ENCODE data around the gene FBLN2. TPM values are rescaled to one million over a fixed set of nuclear protein-coding genes. Genes with fewer than 3 reads are reported as not detected.
A peak's percentile ranks its signal among the peaks of the same experiment; 100 is the strongest.

FBLN2 gene
- total RNA-seq, 4 donors from 2014 or later, result 25.3 to 93.8 (median 47.6) TPM

DNA sequence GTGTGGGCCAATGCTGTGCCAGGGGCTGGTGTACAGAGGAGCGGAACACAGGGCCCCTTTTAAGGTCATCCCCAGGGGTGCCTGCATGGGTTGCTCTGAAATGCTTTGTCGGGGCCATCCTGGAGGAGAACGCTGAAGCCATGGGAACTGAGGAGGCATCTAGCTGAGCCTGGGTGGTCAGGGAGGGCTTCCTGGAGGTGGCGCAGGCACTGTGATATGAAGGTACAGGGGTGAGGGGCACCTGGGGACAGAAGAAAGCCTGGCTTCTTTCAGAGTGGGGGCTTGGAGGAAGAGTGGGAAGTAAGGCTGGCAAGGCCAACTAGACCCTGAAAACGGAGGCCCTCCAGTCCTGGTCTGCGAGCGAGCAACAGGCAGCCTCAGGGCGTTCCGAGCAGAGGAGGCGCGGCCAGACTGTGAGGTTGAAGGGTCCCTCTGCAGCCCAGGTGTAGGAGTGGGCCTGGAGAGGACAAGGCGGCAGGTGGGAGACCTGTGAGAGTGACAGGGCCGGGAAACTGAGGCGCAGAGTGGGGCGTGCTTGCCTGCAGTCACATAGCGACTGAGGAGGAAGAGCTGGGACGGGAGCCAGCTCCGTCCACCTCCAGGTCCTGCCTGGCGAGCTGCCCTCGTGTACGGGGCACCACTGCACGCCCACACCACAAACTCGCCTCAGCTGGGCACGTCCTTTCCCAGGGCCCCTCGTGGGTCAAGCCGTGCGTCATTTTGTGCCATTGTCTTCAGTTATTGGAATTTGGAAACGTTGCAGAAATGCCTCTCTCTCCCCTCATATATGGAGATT is 4.1 kb downstream of the FBLN2 start:
- peak overlapping the region; percentile 65 for H3K27ac ChIP-seq
- DNase-seq (ENCODE audit: low spot score in 2 of 2), result no peak
- H3K4me1 ChIP-seq, result peaks cover 66% of the 10 kb centered on the region

GRCh38 chr3:13553686-13554085 is 4.8 kb downstream of the FBLN2 start:
- TF ChIP-seq CTCF (IDR thresholded peaks at IDR 0.05) (no peak), EP300 (IDR thresholded peaks at IDR 0.05) (no peak), POLR2AphosphoS5 (IDR thresholded peaks at IDR 0.05) (no peak), POLR2A (IDR thresholded peaks at IDR 0.05) (no peak)
- Histone ChIP-seq H3K36me3 (no peaks in the 10 kb centered on the region), H3K4me3 (peak overlapping the region; percentile 1), H3K4me1 (peaks cover 59% of the 10 kb centered on the region), H3K9me3 (no peaks in the 10 kb centered on the region), H3K27me3 (peaks cover 7% of the 10 kb centered on the region), H3K27ac (peak overlapping the region; percentile 65)
- no peak for DNase-seq (ENCODE audit: low spot score in 2 of 2)
- WGBS, result 49% methylated on average over 5 of the region's 12 CpGs

More for the DNA sequence above, 4.1 kb downstream of the FBLN2 start:
- Histone ChIP-seq H3K27me3 (peaks cover 7% of the 10 kb centered on the region), H3K4me3 (peak overlapping the region; percentile 3), H3K36me3 (no peaks in the 10 kb centered on the region), H3K9me3 (no peaks in the 10 kb centered on the region)
- TF ChIP-seq POLR2AphosphoS5 (IDR thresholded peaks at IDR 0.05), result no peak
- no peak for TF ChIP-seq POLR2A (IDR thresholded peaks at IDR 0.05)
- WGBS, result 74% methylated on average over 20 of the region's 28 CpGs

- H3K27ac ChIP-seq, result peak overlapping the region; percentile 7
- whole genome bisulfite sequencing, result 64% methylated on average over 4 of the region's 11 CpGs
Observed at GRCh38 chr3:13555753-13556152, 6.8 kb downstream of the FBLN2 start.

DNA sequence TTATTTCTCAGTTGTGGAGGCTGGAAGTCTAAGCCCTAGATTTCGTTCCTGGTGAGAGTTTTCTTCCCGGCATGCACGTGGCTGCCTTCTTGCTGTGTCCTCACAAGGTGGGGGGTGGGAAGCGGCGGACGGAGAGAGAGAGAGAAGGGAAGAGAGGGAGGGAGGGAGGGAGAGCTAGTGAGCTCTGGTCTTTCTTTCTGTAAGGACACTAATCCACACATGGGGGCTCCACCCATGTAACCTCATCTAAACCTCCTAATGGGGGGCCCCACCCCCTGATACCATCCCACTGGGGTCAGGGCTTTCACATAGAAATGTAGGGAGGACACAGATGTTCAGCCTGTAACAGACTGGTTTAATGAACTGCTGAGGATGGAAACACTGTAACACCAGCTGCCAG is 7.3 kb downstream of the FBLN2 start:
- Histone ChIP-seq H3K27ac (peak overlapping the region; percentile 7), H3K4me1 (peaks cover 54% of the 10 kb centered on the region), H3K4me3 (no peak overlapping the region), H3K27me3 (no peaks in the 10 kb centered on the region), H3K9me3 (no peaks in the 10 kb centered on the region), H3K36me3 (no peaks in the 10 kb centered on the region)
- TF ChIP-seq POLR2A (IDR thresholded peaks at IDR 0.05) (no peak), EP300 (IDR thresholded peaks at IDR 0.05) (no peak), CTCF (IDR thresholded peaks at IDR 0.05) (no peak), POLR2AphosphoS5 (IDR thresholded peaks at IDR 0.05) (no peak)
- DNase-seq (ENCODE audit: low spot score in 2 of 2), result no peak
- WGBS, result 54% methylated on average over 6 of the region's 6 CpGs

More at GRCh38 chr3:13555753-13556152, 6.8 kb downstream of the FBLN2 start:
- Histone ChIP-seq H3K4me1 (peaks cover 56% of the 10 kb centered on the region), H3K27me3 (no peaks in the 10 kb centered on the region), H3K4me3 (no peak overlapping the region), H3K9me3 (no peaks in the 10 kb centered on the region), H3K36me3 (no peaks in the 10 kb centered on the region)
- TF ChIP-seq POLR2AphosphoS5 (IDR thresholded peaks at IDR 0.05), result no peak
- no peak for TF ChIP-seq CTCF (IDR thresholded peaks at IDR 0.05)
- TF ChIP-seq POLR2A (IDR thresholded peaks at IDR 0.05), result no peak
- no peak for TF ChIP-seq EP300 (IDR thresholded peaks at IDR 0.05)
- DNase-seq (ENCODE audit: low spot score in 2 of 2), result no peak

DNA sequence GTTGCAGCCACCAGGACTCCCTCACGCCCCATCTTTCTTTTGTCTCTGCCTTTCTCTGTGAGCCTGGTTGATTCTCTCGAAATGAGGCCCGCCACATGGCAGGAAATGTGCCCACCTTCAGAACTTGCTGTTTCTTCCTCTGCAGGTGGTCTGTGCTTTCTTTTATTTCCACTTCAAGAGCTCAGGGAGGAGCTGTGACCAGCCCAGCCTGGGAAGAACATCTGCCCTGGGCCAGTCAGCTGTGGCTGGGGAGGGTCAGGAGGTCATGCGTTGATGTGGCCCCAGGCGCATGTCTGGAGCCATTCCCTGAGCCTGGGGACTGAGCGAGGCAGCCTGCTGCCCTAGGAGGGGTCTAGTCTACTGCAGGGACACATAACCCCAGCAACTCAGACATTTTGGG is 8.0 kb downstream of the FBLN2 start:
- DNase-seq (ENCODE audit: low spot score in 2 of 2), result no peak
- peaks cover 53% of the 10 kb centered on the region for H3K4me1 ChIP-seq
- TF ChIP-seq POLR2AphosphoS5 (IDR thresholded peaks at IDR 0.05), result no peak
- no peaks in the 10 kb centered on the region for H3K36me3 ChIP-seq
- H3K27ac ChIP-seq, result peak overlapping the region; percentile 7
- whole genome bisulfite sequencing, result 76% methylated on average over 6 of the region's 6 CpGs
- H3K9me3 ChIP-seq, result no peaks in the 10 kb centered on the region
- no peaks in the 10 kb centered on the region for H3K27me3 ChIP-seq
- no peak overlapping the region for H3K4me3 ChIP-seq

- TF ChIP-seq POLR2AphosphoS5 (IDR thresholded peaks at IDR 0.05) (no peak), EP300 (IDR thresholded peaks at IDR 0.05) (no peak), POLR2A (IDR thresholded peaks at IDR 0.05) (no peak), CTCF (IDR thresholded peaks at IDR 0.05) (no peak)
- Histone ChIP-seq H3K27me3 (no peaks in the 10 kb centered on the region), H3K9me3 (no peaks in the 10 kb centered on the region), H3K36me3 (no peaks in the 10 kb centered on the region), H3K27ac (peak overlapping the region; percentile 61), H3K4me3 (no peak overlapping the region), H3K4me1 (peaks cover 51% of the 10 kb centered on the region)
- DNase-seq (ENCODE audit: low spot score in 2 of 2), result no peak
- WGBS, result 69% methylated on average over 3 of the region's 5 CpGs
Observed at GRCh38 chr3:13557417-13557816, 8.5 kb downstream of the FBLN2 start.

Measured in suprapubic skin (tissue), 4 donors.